GM18858 (cell line): Measurements from ENCODE around the gene SERHL2.
A peak's percentile ranks its signal among the peaks of the same experiment; 100 is the strongest.
"Not testable (repeated sequence)": the region's sequence is repeated elsewhere in the genome, so short reads cannot be mapped to it uniquely, and the experiment has no call there.

Experiments used
- ATAC-seq: cut with Tn5 transposase; IDR thresholded peaks from one replicate; pipeline ENCODE4 v1.9.1; 2021; ENCODE audit not compliant: unreplicated experiment

Gene SERHL2

DNA sequence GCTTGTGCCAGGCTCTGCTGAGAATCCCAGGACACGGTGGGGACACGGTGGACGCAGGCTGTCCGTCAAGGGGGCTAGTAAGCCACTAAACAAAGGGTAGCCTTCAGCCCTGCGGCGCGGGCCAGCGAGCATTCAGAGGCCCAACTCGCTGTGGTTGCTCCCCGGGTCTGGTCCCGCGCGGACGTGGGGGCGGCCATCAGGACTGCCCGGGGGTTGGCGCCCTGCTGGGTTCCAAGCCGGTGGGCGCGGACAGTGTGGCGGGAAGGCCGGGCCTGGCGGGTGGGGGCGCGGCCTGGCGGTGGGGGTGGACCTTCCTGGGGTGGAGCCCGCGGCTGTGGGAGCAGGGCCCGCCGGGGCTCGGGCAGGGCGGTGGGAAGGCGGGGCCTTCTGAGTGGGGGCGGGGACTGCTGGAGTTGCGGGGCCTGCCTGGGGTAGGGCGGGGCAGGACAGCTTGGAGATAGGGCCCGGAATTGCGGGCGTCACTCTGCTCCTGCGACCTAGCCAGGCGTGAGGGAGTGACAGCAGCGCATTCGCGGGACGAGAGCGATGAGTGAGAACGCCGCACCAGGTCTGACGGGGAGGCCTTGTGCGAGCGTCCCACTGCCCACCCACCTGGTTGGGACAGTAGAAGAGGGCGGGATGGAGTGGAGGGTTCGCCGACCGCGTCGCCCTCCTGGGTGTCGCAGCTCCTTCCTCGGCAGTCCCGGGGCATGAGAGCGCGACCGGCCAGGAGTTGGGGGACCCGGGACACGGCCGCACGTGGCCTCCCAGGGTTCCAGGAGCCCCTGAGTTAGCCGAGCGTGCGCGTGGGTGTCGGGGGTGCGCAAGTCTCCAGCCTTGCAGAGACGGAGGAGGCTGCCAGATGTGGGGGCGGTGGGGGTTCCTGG is at the start of gene SERHL2:
SERHL2 (plus strand) TSS at position 482 of the 887 bp plus-strand sequence; CDS start at position 547, 65 bp downstream.
- ATAC-seq, result no peak

DNA sequence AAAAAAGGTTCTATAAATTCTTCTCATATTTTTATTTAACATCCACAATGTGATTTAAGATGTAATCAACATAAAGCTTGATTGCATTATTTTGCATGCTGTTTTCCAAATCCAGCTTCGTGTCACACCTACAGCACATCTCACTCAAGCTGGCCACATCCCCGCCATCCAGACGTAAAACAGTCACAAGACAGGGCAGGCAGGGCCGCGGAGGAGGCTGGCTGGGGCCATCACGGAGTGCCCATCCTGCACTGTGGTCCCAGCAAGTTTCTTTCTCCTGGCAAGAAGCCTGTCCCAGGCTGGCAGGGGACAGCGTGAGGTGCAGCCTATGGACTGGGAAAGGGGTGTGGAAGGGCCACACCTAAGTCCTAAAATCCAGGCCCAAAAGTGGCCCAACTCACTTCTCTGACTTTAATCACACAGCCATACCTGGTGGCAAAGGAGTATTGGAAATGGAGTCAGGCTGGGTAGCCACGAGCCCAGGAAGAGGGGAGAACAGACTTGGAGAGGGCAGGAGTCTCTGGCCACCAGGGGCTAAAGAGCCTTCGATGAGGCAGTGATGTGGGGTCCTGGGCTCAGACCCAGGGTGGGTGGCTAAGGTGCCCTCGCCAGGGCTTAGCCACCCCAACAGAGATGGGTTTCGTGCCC is 45.3 kb upstream of the SERHL2 start:
- ATAC-seq, result not testable (repeated sequence)

DNA sequence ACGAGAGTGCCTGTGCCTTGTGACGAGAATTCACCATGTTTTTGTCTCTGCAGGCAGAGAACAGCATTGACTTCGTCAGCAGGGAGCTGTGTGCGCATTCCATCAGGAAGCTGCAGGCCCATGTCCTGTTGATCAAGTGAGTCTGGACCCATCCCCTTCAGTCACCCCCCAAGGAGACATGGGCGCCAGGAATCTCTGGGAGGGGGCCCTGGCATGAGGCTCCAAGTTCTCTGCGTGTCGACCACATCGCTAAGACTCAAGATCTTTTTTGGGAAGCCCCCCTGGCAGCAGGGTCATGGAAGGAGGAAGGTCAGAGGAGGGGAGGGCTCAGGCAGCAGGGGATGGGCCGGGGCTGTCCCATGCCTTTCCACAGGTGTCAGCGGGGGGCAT is 44.8 kb upstream of the SERHL2 start:
- ATAC-seq, result not testable (repeated sequence)

DNA sequence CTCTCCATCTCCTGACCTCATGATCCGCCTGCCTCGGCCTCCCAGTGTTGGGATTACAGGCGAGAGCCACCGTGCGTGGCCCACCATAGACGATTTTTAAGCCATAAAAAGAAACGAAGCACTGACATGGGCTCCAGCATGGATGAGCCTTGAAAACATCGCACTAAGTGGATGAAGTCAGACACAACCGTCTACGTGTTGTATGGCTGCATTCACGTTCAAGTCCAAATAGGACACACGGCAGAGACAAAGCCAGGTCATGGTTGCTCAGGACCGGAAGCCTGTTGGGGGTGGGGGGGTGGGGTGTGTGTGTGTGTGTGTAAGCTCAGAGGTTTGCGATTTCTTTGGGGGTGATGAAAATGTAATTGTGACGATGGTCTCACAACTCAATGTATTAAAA is 44.2 kb upstream of the SERHL2 start:
- no peak for ATAC-seq

DNA sequence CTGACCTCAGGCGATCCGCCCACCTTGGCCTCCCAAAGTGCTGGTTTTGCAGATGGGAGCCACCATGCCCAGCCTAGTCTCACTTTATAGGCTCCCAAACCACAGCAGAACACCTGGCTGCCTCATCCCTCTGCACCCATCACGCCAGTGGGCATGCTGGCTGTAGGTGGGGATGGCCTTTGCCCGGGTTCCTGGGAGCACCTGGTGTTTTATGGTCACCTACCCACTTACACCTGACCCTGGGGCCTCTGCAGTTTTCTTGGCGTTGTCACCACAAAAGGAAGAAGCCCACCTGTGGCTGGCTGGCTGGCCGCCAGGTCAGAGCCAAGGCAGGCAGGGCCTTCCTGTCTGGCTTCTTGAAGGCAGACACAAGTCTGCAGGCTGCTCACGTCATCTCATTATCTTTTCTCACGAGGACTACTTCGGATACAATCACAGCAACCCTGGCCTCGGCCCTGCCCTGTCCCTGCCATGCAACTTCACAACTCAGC is 42.3 kb upstream of the SERHL2 start:
- no peak for ATAC-seq

GRCh38 chr22:42512273-42512990 is 41.3 kb upstream of the SERHL2 start:
- ATAC-seq, result not testable (repeated sequence)

DNA sequence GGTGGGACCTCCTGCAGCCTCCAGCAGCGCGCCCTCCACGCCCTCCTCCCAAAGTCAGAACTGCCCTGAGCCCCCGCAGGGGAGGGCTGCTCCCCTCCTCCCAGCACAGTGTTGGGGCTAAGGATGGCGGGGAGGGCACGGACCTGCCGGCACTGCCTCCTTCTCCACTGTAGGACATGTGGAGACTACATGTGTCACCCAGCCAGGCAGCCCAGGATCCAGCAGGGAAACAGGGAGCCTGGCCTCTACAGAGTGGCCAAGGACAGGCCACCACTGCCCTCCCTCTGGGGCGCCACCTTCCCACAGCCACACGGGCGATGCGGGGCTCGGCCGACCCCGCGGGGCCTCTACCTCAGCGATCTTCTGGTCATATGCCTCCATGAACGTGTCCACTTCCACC is 39.4 kb upstream of the SERHL2 start:
- not testable (repeated sequence) for ATAC-seq

- not testable (repeated sequence) for ATAC-seq
Measured at GRCh38 chr22:42515304-42515703, 38.5 kb upstream of the SERHL2 start.

DNA sequence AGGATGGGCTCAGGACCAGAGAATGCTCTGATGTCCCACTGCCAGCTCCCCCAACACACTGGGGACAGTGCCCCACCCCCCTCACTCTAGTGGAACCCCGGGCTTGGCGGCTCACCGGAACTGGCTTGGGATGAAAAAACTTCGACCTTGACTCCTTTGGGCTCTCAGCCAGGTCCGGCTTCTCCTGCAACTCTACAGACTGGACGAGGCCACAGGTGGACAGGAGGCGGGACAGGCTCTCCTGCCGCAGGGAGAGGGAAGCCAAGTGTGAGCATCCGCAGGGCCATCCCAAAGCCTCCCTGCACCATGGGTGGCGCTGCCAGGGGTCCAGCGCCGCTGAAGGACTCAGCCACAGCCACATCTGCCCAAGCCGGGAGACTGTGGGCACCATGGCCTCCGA is 37.9 kb upstream of the SERHL2 start:
- ATAC-seq, result no peak

DNA sequence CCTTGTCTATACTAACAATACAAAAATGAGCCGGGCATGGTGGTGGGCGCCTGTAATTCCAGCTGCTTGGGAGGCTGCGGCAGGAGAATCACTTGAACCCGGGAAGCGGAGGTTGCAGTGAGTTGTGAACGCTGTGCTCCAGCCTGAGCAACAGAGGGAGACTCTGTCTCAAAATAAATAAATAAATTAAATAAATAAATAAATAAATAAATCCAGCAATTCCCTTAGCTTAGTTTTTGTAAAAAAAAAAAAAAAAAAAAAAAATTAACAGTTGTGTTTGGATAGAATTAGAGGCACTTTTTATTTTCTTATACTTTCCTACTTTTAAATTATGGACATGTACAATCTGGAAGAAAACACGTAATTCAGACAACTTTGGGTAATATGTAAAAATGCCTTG is 36.7 kb upstream of the SERHL2 start:
- not testable (repeated sequence) for ATAC-seq

DNA sequence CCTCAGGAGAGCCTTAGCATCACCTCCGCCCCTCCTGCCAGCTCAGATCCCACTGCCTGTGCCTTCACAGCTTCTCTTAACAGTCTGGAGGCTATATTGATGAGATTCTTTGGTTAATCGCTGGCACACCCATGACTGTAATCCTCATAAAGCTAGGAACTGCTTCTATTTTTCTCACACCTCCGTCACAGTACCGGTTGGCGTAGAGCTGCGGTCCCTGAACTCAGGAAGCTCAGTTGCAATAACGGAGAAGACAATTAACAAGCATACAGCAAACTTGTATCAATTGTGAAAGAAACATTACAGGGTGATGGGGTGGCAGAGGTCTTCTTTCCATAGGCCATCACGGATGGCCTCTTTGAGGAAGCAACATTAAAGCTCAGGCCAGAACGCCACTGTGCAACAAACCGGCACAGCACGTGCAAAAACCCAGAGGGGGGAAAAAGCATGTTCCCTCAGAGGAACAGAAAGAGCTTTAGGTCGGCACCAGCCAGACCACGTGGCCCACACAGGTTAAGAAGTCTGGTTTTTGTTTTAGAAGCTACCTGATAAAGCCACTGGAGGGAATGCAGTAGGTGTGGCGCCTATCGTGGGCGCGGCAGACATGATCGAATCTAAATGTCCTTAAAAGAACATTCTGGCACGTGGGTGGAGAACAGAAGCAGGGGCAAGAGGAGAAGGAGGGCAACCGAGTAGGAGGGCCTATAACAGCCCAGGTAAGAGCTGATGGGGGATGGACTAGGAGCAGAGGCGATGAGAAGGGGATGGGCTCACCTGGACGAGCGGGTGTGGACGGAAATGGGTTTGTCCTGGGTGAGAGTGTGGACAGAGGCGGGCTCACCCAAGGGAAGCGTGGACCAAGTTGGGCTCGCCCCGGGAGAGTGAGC is 34.9 kb upstream of the SERHL2 start:
- ATAC-seq, result peak; percentile 10

GRCh38 chr22:42519525-42520401 is 34.0 kb upstream of the SERHL2 start, which contains the start of gene RRP7A:
TSS of gene RRP7A (minus strand) at chr22:42519796. CDS start at chr22:42519786, 10 bp downstream.
- peak; percentile 50 for ATAC-seq

DNA sequence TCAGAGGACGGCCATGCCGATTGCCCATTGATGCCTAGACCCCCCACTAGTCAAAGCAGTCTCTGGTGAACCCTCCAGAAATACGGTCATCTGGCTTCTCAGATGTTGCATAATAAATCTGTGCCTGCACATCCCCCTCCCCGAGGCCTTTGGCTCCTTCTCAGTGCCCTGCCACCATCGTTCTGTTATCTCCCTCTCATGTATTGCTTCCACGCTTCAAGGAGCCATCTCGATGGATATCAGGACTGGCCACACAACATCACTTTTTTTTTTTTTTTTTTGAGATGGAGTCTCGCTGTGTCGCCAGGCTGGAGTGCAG is 32.6 kb upstream of the SERHL2 start:
- no peak for ATAC-seq

- ATAC-seq, result no peak
Measured at GRCh38 chr22:42522546-42522945, 31.2 kb upstream of the SERHL2 start.

GRCh38 chr22:42528591-42529307 is 25.0 kb upstream of the SERHL2 start:
- no peak for ATAC-seq

GRCh38 chr22:42529435-42529834 is 24.3 kb upstream of the SERHL2 start:
- ATAC-seq, result not testable (repeated sequence)

DNA sequence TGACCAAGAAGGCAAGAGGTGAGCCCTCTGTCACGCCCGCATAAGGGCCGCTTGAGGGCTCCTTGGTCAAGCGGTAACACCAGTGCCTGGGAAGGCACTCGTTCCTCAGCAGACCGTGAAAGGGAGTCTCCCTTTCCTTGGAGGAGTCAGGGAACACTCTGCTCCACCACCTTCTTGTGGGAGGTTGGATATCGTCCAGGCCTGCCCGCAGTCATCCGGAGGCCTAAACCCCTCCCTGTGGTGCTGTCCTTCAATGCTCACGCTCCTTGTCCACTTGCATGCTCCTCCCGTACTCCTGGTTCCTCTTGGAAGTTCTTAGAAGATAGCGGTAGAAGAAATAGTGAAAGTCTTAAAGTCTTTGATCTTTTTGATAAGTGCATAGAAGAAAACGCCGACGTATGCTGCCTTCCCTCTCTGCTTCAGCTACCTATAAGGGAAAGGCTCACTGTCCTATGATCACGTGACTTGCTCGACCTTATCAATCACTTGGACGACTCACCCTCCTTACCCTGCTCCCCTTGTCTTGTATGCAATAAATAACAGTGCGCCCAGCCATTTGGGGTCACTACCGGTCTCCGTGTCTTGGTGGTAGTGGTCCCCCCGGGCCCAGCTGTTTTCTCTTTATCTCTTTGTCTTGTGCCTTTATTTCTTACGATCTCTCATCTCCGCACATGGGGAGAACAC is 22.2 kb upstream of the SERHL2 start:
- ATAC-seq, result not testable (repeated sequence)

GRCh38 chr22:42533638-42533977 is 20.1 kb upstream of the SERHL2 start:
- no peak for ATAC-seq
